Measurements from ENCODE around the gene FGR.

Gene FGR

DNA sequence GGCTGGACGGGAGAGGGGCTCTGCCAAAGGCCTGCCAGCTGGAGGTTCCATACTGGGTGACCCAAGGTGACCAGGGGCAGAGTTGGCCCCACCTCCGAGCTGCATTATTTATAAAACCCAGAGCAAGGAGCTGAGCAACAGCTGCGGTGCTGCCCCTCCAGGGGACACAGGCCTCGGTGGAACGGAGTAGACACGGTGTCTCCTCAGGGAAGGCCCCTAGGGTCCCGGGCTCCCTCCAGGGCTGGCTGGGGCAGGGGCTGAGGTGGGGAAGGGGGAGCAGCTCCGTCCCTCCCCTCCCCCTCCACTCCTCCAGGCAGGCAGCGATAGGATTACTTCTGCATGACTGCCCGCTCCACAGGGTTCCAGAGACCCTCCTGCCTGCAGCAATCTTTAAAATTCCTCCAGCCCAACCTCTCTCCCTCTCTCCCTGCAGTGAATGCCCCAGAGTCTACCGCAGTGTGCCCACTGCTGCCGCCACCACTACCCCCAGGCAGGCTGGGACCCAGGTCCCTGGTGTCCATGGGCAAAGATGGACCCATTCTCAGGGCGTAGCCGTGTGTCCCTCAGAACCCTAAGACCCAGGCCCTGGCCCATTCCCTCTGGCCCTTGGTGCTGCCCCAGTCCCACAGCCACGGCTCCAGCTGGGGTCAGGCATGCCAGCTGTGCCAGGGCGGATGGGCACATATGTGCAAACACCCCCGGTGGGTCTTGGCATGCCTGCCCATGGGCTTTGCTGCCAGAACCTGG is 41.9 kb downstream of the FGR start:
- Histone ChIP-seq H3K9ac (ENCODE audit: low read depth, low read length) (peak overlapping the region; percentile 37), H3K4me3 (ENCODE audit: low read depth, low read length) (peak overlapping the region; percentile 37), H3K36me3 (ENCODE audit: control insufficient read depth, insufficient read depth, low read length) (peaks cover 3% of the 10 kb centered on the region), H3K9me3 (ENCODE audit: control insufficient read depth, insufficient read depth, low read length) (no peaks in the 10 kb centered on the region), H3K27me3 (ENCODE audit: control insufficient read depth, insufficient read depth, low read length) (no peaks in the 10 kb centered on the region), H3K4me1 (ENCODE audit: control insufficient read depth, insufficient read depth, low read length) (peaks cover 27% of the 10 kb centered on the region)

DNA sequence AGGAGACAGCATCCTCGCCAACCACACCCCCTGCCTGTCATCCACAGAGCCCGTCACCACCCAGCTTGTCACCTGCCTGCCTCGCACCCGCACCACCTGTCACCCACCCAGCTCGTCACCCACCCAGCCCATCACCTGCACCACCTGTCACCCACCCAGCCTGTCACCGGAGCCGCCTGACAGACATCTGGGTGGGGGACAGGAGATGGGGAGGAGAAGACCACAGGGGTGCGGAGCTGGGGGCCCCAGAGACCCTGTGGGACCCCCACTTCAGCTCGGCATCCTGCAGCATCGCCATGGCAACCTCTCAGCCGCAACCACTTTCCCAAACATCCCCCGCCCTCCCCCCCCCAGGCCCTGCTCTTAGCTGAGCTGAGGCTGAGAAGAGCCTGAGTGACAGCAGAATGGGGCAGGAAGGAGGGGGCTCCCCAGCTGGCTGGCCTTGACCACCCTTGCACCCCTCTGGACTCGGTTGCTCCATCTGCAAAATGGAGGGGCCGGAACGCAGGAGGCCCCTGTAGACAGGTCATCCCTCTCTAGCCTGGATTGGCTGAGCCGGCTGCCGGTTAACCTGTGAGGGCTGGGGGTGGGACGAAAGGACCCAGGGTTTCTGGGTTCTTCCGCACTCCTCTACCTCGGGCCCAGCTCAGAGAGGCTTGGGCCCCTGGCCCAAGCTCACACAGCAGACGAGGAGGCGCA is 42.6 kb downstream of the FGR start:
- Histone ChIP-seq H3K9ac (ENCODE audit: low read depth, low read length) (no peak overlapping the region), H3K4me3 (ENCODE audit: low read depth, low read length) (peak overlapping the region; percentile 37), H3K4me1 (ENCODE audit: control insufficient read depth, insufficient read depth, low read length) (peaks cover 23% of the 10 kb centered on the region)

DNA sequence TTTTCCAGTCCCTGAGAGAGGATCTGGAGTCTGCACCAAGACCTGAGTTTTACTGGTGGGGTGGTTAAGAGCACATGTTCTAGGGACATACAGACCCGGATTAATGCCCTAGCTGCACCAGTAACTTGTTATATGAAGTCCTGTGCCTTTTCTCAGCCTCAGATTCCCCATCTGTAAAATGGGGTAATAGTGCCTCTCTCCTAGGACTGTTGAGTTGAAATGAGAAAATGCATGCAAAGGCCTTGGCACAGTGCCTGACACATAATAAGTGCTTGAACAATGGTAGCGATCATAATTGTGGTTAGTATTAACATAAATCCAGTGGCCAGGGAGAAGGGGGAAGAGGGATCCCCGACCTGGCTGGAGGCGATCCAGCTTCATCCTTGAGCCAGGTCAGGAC is 43.4 kb downstream of the FGR start:
- H3K36me3 ChIP-seq (ENCODE audit: control insufficient read depth, insufficient read depth, low read length): peaks cover 3% of the 10 kb centered on the region
- no peak overlapping the region for H3K9ac ChIP-seq (ENCODE audit: low read depth, low read length)
- H3K4me3 ChIP-seq (ENCODE audit: low read depth, low read length): no peak overlapping the region
- peaks cover 20% of the 10 kb centered on the region for H3K4me1 ChIP-seq (ENCODE audit: control insufficient read depth, insufficient read depth, low read length)
- no peaks in the 10 kb centered on the region for H3K9me3 ChIP-seq (ENCODE audit: control insufficient read depth, insufficient read depth, low read length)
- no peaks in the 10 kb centered on the region for H3K27me3 ChIP-seq (ENCODE audit: control insufficient read depth, insufficient read depth, low read length)

More for the DNA sequence above, 42.6 kb downstream of the FGR start:
- Histone ChIP-seq H3K27me3 (ENCODE audit: control insufficient read depth, insufficient read depth, low read length) (no peaks in the 10 kb centered on the region), H3K9me3 (ENCODE audit: control insufficient read depth, insufficient read depth, low read length) (no peaks in the 10 kb centered on the region), H3K36me3 (ENCODE audit: control insufficient read depth, insufficient read depth, low read length) (no peaks in the 10 kb centered on the region)

DNA sequence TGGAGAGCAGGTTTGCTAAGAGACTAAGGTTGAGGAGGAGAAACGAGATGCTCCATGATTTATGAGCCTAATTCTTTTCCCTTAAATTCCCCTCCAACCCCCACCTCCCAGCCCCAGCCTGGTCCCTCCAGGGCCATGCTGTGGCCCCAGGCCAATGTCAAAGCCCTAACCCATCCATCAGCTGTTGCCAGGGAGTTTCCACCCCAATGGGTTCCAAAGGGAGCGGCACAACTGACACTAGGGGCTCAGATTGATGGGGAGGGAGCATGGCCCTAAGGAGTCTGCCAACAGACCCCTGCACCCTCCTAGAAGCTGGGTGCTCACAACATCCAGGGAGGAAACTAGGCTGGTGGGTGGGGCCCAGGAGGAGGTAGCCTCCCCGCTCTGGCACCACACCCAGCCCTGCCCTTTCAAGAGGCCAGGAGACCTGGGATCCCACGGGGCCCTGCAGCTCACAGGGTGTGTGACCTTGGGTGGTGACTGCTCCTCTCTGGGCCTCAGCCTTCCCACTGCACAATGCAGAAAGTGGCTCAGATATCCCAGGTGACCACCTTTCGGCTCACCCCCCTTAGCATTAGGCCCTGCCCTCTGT is 44.0 kb downstream of the FGR start:
- Histone ChIP-seq H3K4me1 (ENCODE audit: control insufficient read depth, insufficient read depth, low read length) (peaks cover 15% of the 10 kb centered on the region), H3K9me3 (ENCODE audit: control insufficient read depth, insufficient read depth, low read length) (no peaks in the 10 kb centered on the region), H3K36me3 (ENCODE audit: control insufficient read depth, insufficient read depth, low read length) (peaks cover 3% of the 10 kb centered on the region), H3K27me3 (ENCODE audit: control insufficient read depth, insufficient read depth, low read length) (no peaks in the 10 kb centered on the region), H3K4me3 (ENCODE audit: low read depth, low read length) (no peak overlapping the region), H3K9ac (ENCODE audit: low read depth, low read length) (no peak overlapping the region)

DNA sequence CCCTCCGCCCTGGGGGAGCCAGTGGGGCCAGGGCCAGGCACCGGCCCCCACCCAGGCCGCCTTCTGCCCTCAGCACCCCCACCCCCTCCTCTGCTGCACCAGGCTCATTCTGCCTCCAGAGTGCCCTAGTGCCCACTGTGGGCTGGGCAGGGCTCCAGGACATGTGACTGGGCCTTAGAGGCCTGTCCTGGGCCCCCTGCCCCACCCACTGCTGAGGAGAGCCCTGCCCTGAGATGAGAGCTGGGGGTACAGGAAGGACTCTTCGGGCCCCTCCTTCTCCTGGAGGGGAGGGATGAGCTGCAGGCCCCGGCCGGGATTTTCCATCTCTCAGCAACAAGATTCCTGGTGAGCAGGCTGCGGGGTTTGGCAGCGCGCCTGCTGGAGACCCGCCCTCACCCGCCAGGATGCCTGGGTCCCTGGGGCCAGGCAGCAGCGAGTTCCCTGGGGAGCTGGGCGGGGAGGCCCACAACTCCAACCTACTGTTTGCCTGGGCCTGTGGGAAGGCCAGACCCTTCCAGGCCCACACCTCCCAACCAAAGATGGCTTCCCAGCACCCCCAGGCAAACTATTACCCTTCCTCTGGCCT is 45.1 kb downstream of the FGR start:
- Histone ChIP-seq H3K27me3 (ENCODE audit: control insufficient read depth, insufficient read depth, low read length) (no peaks in the 10 kb centered on the region), H3K9ac (ENCODE audit: low read depth, low read length) (no peak overlapping the region), H3K4me3 (ENCODE audit: low read depth, low read length) (no peak overlapping the region), H3K36me3 (ENCODE audit: control insufficient read depth, insufficient read depth, low read length) (peaks cover 3% of the 10 kb centered on the region), H3K9me3 (ENCODE audit: control insufficient read depth, insufficient read depth, low read length) (no peaks in the 10 kb centered on the region), H3K4me1 (ENCODE audit: control insufficient read depth, insufficient read depth, low read length) (peaks cover 10% of the 10 kb centered on the region)

DNA sequence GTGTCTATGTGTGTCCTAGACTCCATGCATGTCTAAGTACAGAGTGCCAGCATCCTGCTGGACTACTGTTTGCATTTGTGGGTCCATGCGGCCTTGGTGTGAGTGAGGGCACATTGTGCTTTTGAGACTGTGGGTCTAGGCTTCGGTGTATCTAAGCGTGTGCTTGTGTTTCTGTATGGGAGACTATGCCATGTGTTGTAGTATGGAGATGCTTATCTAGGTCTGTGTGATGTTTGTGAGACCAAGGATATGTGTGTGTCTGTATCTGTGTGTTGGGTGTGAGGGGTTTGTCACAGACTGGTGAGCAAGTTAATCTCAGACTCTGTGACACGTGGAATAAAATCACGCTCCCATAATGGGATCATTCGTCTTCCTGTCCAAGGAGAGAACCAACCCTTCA is 45.5 kb downstream of the FGR start:
- no peak overlapping the region for H3K9ac ChIP-seq (ENCODE audit: low read depth, low read length)
- H3K27me3 ChIP-seq (ENCODE audit: control insufficient read depth, insufficient read depth, low read length): no peaks in the 10 kb centered on the region
- H3K4me1 ChIP-seq (ENCODE audit: control insufficient read depth, insufficient read depth, low read length): peaks cover 10% of the 10 kb centered on the region
- H3K4me3 ChIP-seq (ENCODE audit: low read depth, low read length): no peak overlapping the region
- peaks cover 3% of the 10 kb centered on the region for H3K36me3 ChIP-seq (ENCODE audit: control insufficient read depth, insufficient read depth, low read length)
- H3K9me3 ChIP-seq (ENCODE audit: control insufficient read depth, insufficient read depth, low read length): no peaks in the 10 kb centered on the region

DNA sequence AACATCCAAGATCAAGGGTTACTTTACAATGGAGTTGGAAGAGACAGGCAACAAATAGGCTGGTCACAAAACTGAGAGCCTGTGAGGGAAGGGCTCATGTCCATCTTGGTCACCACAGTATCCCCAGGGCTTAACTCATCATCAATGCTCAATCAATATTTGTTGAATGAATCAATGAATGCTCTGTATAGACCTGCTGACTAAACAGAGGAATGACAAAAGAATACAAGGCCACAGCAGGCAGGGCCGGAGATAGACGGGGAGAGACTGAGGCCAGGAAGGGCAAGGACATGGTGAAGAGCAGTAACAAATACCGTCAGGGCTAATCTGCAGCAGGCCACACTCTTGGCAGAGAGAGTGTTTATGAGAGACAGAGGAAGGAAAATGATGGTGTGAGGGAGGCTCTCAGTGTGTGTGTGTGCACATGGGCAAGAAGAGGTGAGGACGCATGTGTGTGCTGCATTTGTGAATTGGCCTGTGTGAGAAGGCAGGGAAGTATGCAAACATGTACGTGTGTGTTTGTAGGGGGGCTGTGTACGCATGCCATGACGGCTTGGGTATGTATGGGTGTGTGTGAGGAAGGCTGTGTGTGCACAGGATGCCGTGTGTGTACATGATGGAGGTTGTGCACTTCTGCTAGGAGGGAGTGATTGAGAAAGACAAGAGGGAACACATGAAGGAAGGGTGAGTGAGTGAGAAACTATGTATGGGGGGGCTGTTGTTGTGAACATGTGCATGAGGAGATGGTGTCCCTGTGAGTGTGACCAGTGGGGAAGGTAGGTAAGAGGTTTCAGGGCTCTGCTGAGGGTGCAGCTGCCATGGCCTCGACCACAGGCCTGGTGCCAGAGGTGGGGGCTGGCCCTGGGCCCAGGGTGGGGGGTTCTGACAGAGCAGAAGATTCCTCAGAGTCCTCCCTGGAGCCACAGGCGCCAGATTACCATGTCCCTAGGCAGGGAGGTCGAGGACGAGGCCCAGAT is 46.4 kb downstream of the FGR start:
- H3K4me1 ChIP-seq (ENCODE audit: control insufficient read depth, insufficient read depth, low read length): peaks cover 4% of the 10 kb centered on the region
- no peak overlapping the region for H3K4me3 ChIP-seq (ENCODE audit: low read depth, low read length)
- H3K9ac ChIP-seq (ENCODE audit: low read depth, low read length): peak overlapping the region; percentile 54
- H3K36me3 ChIP-seq (ENCODE audit: control insufficient read depth, insufficient read depth, low read length): peaks cover 3% of the 10 kb centered on the region
- no peaks in the 10 kb centered on the region for H3K9me3 ChIP-seq (ENCODE audit: control insufficient read depth, insufficient read depth, low read length)
- H3K27me3 ChIP-seq (ENCODE audit: control insufficient read depth, insufficient read depth, low read length): no peaks in the 10 kb centered on the region

DNA sequence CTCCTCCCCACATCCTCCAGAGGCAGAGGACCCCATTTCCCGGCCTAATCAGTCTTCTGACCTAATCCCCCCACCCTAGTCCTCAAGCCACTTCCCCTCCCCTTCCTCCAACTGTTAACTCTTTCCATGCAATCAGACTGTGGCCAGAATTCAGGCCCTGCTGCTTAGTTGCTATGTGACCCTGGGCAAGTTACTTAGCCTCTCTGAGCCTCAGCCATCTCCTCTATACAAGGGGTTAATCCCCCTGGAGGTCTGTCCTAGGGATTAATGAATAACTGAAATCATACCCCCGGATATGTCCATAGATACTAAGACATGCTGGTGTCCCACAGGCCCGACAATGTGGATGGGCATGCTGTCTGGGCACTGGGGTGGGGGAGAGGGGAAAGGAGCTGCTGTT is 49.3 kb downstream of the FGR start:
- Histone ChIP-seq H3K27me3 (ENCODE audit: control insufficient read depth, insufficient read depth, low read length) (no peaks in the 10 kb centered on the region), H3K9ac (ENCODE audit: low read depth, low read length) (no peak overlapping the region), H3K9me3 (ENCODE audit: control insufficient read depth, insufficient read depth, low read length) (no peaks in the 10 kb centered on the region), H3K36me3 (ENCODE audit: control insufficient read depth, insufficient read depth, low read length) (peaks cover 3% of the 10 kb centered on the region), H3K4me3 (ENCODE audit: low read depth, low read length) (no peak overlapping the region), H3K4me1 (ENCODE audit: control insufficient read depth, insufficient read depth, low read length) (no peaks in the 10 kb centered on the region)

DNA sequence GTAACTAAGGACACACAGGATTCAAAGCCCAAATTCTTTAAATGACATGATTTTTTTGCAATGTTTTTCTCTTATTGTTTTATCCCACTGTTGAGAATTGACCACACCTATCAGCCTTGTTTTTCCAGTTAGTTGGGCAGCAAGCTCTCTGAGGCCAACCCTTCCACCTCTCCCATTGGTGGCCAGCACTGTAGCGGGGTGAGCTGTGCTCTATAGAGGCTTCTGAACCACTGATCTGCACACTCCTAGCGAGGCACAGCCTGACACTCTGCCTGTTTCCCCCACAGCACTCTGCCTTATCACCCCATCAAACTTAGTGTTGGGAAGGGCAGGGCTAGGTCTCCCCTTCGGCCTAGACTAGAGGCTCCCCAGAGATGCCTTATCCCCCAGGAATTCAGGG is 50.5 kb downstream of the FGR start:
- Histone ChIP-seq H3K4me1 (ENCODE audit: control insufficient read depth, insufficient read depth, low read length) (no peaks in the 10 kb centered on the region), H3K36me3 (ENCODE audit: control insufficient read depth, insufficient read depth, low read length) (peaks cover 3% of the 10 kb centered on the region), H3K4me3 (ENCODE audit: low read depth, low read length) (no peak overlapping the region), H3K27me3 (ENCODE audit: control insufficient read depth, insufficient read depth, low read length) (no peaks in the 10 kb centered on the region), H3K9me3 (ENCODE audit: control insufficient read depth, insufficient read depth, low read length) (no peaks in the 10 kb centered on the region), H3K9ac (ENCODE audit: low read depth, low read length) (no peak overlapping the region)

DNA sequence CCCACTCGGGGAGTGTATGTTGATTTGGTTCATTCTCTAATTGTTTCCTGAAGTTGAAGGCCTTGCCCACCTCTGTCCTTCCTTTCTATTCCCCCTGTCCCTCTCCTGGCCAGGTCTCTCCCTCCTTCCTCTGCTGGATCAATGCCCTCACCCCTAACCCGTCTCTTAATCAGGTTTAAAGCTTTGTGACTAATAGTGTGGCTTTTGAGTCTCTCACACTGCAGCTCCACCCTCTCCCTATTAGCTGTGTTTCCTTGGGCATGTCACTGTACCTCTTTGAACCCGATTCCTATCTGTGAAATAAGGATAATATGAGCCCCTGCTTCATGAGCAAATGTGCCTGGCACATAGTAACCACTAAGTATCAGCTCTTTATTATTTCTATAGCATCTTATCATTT is 51.5 kb downstream of the FGR start:
- H3K4me3 ChIP-seq (ENCODE audit: low read depth, low read length): no peak overlapping the region
- peaks cover 3% of the 10 kb centered on the region for H3K36me3 ChIP-seq (ENCODE audit: control insufficient read depth, insufficient read depth, low read length)

DNA sequence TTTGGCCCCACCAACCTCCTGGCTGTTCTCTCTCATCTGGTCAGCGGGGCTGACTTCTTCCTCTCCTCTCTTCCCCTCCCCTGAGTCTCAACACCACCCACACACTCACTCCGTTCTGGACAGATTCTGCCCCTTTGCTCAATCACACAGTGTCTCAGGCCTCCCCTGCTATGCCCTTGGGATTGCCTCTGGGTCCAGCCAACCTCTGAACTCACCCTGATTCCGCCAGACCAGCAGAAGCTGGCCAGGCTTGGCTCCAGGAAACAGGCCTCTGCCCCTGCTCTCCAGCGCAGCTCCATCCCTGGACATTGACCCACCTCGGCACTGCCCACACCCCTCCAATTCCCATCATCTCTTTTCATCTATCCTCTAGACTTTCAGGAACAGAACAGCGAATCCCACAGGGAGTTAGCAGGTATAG is 53.2 kb downstream of the FGR start:
- Histone ChIP-seq H3K9me3 (ENCODE audit: control insufficient read depth, insufficient read depth, low read length) (no peaks in the 10 kb centered on the region), H3K36me3 (ENCODE audit: control insufficient read depth, insufficient read depth, low read length) (no peaks in the 10 kb centered on the region), H3K9ac (ENCODE audit: low read depth, low read length) (peak overlapping the region; percentile 20), H3K27me3 (ENCODE audit: control insufficient read depth, insufficient read depth, low read length) (no peaks in the 10 kb centered on the region), H3K4me1 (ENCODE audit: control insufficient read depth, insufficient read depth, low read length) (no peaks in the 10 kb centered on the region), H3K4me3 (ENCODE audit: low read depth, low read length) (no peak overlapping the region)

More for the DNA sequence above, 51.5 kb downstream of the FGR start:
- H3K9me3 ChIP-seq (ENCODE audit: control insufficient read depth, insufficient read depth, low read length): no peaks in the 10 kb centered on the region
- no peaks in the 10 kb centered on the region for H3K27me3 ChIP-seq (ENCODE audit: control insufficient read depth, insufficient read depth, low read length)
- H3K4me1 ChIP-seq (ENCODE audit: control insufficient read depth, insufficient read depth, low read length): no peaks in the 10 kb centered on the region
- H3K9ac ChIP-seq (ENCODE audit: low read depth, low read length): no peak overlapping the region

Data from iPS-15b (cell line).